ENCODE results near the gene ADAM11.
A peak's percentile ranks its signal among the peaks of the same experiment; 100 is the strongest.

ADAM11 gene

DNA sequence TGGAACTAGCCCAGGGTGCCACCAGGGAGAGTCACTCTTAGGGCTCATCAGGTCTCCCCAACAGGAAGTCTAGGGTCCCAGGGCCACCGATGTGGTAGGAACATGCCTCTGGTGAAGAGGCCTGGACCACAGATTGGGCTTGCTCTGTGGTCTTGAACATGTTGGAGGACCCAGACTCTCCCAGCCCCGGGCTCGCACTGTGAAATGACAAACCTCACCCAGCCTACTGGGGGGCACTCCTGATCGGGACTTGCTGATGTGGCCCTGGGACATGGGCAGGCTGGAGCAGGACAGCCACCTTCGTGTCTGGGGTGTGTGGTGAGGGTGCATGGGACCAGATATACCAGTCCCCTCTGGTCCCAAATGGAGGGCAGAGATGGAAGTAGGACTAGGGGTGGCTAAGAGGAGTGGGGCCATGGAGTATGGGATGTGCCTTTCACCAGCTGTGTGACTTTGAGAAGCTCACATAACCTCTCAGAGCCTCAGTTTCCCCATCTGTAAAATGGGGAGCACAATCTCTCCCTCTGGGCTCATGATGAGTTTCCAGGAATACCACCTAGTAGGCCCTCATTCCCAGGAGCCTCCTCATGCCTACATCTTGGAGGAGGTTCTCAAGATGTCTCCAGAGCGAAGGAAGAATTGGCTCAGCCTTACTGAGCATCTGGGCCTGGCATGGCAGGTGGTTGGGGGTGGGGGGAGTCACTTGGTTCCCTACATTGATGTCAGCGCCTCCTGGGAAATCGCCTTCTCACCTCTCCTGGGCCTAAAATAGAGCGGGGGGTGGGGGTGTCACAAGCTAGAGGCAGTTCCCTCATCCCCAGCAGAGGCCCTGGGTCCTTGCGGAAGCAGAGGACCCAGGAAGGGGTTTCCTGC lies 1.5 kb upstream of the ADAM11 start:
- no peaks in the 10 kb centered on the region for H3K27me3 ChIP-seq (ENCODE audit: low read length)
- H3K4me2 ChIP-seq (ENCODE audit: low read depth, low read length, poor library complexity, severe bottlenecking) = no peak overlapping the region
- H2AFZ ChIP-seq (ENCODE audit: low read depth, low read length, severe bottlenecking) = no peak overlapping the region
- H3K4me3 ChIP-seq (ENCODE audit: insufficient read depth, low read length, poor library complexity, severe bottlenecking) = no peak overlapping the region
- H4K20me1 ChIP-seq (ENCODE audit: low read depth, low read length) = no peaks in the 10 kb centered on the region
- H3K9ac ChIP-seq (ENCODE audit: low read length) = no peak overlapping the region
- H3K9me3 ChIP-seq (ENCODE audit: insufficient read depth, low read length) = no peaks in the 10 kb centered on the region
- no peaks in the 10 kb centered on the region for H3F3A ChIP-seq (ENCODE audit: insufficient read depth)
- no peaks in the 10 kb centered on the region for H3K9me2 ChIP-seq (replicated peaks; ENCODE audit: insufficient read depth, low read length)
- no peak overlapping the region for H3K27ac ChIP-seq (ENCODE audit: low read depth, low read length)
- TF ChIP-seq, protein P1, sequence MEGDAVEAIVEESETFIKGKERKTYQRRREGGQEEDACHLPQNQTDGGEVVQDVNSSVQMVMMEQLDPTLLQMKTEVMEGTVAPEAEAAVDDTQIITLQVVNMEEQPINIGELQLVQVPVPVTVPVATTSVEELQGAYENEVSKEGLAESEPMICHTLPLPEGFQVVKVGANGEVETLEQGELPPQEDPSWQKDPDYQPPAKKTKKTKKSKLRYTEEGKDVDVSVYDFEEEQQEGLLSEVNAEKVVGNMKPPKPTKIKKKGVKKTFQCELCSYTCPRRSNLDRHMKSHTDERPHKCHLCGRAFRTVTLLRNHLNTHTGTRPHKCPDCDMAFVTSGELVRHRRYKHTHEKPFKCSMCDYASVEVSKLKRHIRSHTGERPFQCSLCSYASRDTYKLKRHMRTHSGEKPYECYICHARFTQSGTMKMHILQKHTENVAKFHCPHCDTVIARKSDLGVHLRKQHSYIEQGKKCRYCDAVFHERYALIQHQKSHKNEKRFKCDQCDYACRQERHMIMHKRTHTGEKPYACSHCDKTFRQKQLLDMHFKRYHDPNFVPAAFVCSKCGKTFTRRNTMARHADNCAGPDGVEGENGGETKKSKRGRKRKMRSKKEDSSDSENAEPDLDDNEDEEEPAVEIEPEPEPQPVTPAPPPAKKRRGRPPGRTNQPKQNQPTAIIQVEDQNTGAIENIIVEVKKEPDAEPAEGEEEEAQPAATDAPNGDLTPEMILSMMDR (IDR thresholded peaks at IDR 0.05; ENCODE audit: insufficient read depth, low read length, poor library complexity, severe bottlenecking) = no peak
- no peak for TF ChIP-seq EZH2phosphoT487 (conservative IDR thresholded peaks at IDR 0.05; ENCODE audit: low read length)
- H3K36me3 ChIP-seq (ENCODE audit: low read length) = no peaks in the 10 kb centered on the region
- H3K79me2 ChIP-seq (ENCODE audit: insufficient read depth, low read length) = no peaks in the 10 kb centered on the region

DNA sequence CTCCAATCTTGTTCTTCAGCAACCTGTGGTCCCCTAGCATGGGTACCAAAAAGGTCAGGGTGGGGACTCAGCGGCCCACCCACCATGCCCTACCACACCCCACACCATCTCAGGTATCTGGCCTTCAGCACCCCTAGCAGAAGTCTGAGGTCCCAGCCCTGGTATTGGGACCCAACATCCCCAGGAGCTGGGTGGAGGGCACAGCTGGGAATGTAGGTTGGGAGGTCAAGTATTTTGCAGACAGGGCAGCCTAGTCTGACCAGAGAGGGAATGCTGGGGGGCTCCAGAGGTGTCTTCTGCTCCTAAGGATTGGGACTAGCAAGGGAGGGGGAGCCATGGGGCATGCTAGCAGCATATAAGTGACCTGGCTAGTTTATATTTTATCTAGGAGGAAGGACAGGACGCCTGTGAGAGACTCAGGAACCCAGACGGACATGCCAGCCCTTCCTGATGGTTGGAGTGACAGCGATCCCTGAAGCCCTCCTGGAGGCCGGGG lies 822 bp upstream of the ADAM11 start:
- no peak overlapping the region for H3K27ac ChIP-seq (ENCODE audit: low read depth, low read length)
- TF ChIP-seq, protein P1 (IDR thresholded peaks at IDR 0.05; ENCODE audit: insufficient read depth, low read length, poor library complexity, severe bottlenecking) = no peak
- TF ChIP-seq EZH2phosphoT487 (conservative IDR thresholded peaks at IDR 0.05; ENCODE audit: low read length) = no peak
- H3K9me3 ChIP-seq (ENCODE audit: insufficient read depth, low read length) = no peaks in the 10 kb centered on the region
- no peak overlapping the region for H2AFZ ChIP-seq (ENCODE audit: low read depth, low read length, severe bottlenecking)
- no peaks in the 10 kb centered on the region for H3K79me2 ChIP-seq (ENCODE audit: insufficient read depth, low read length)
- H3K4me2 ChIP-seq (ENCODE audit: low read depth, low read length, poor library complexity, severe bottlenecking) = no peak overlapping the region
- no peak overlapping the region for H3K4me3 ChIP-seq (ENCODE audit: insufficient read depth, low read length, poor library complexity, severe bottlenecking)
- H3K27me3 ChIP-seq (ENCODE audit: low read length) = no peaks in the 10 kb centered on the region
- no peaks in the 10 kb centered on the region for H3K9me2 ChIP-seq (replicated peaks; ENCODE audit: insufficient read depth, low read length)
- no peak overlapping the region for H3K9ac ChIP-seq (ENCODE audit: low read length)
- no peaks in the 10 kb centered on the region for H3F3A ChIP-seq (ENCODE audit: insufficient read depth)
- H3K36me3 ChIP-seq (ENCODE audit: low read length) = no peaks in the 10 kb centered on the region
- no peaks in the 10 kb centered on the region for H4K20me1 ChIP-seq (ENCODE audit: low read depth, low read length)

DNA sequence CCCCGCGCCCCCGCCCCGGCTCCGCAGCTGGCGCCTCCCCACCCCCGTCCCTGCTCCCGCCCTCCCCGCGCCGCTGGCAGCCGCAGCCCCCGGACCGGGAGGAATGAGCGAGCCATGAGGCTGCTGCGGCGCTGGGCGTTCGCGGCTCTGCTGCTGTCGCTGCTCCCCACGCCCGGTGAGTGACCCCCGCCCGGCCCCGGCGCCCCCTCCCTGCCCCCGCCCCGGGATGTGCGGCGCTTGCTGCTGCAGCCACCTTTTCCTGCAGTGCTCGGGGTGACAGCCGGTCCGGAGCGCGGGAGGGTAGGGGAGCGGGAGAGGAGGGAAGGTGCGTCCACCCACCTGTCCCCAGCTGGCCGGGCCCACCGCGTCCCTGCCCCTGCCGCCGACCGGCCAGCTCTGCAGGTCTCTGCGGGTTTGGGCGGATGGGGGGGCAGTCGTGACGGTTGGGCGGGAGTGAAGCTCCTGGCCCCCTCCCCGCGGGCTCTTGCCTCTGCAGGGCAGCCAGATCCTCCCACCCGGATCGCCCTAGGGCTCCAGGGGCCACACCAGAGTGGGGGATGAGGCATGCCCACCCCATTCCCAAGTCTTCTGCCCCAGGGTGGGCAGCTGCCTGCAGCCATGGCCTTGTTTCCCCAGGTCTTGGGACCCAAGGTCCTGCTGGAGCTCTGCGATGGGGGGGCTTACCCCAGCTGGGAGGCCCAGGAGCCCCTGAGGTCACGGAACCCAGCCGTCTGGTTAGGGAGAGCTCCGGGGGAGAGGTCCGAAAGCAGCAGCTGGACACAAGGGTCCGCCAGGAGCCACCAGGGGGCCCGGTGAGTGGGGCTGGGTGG lies 513 bp downstream of the ADAM11 start:
- Histone ChIP-seq H3K4me2 (ENCODE audit: low read depth, low read length, poor library complexity, severe bottlenecking) (peak overlapping the region; percentile 40), H3K27me3 (ENCODE audit: low read length) (no peaks in the 10 kb centered on the region), H2AFZ (ENCODE audit: low read depth, low read length, severe bottlenecking) (no peak overlapping the region), H4K20me1 (ENCODE audit: low read depth, low read length) (no peaks in the 10 kb centered on the region), H3K27ac (ENCODE audit: low read depth, low read length) (no peak overlapping the region), H3K9ac (ENCODE audit: low read length) (peak overlapping the region; percentile 20; the same call in 1 of the 2 replicates), H3K4me3 (ENCODE audit: insufficient read depth, low read length, poor library complexity, severe bottlenecking) (no peak overlapping the region), H3K9me2 (replicated peaks; ENCODE audit: insufficient read depth, low read length) (no peaks in the 10 kb centered on the region), H3K79me2 (ENCODE audit: insufficient read depth, low read length) (no peaks in the 10 kb centered on the region), H3K9me3 (ENCODE audit: insufficient read depth, low read length) (no peaks in the 10 kb centered on the region), H3F3A (ENCODE audit: insufficient read depth) (no peaks in the 10 kb centered on the region), H3K36me3 (ENCODE audit: low read length) (no peaks in the 10 kb centered on the region)
- TF ChIP-seq EZH2phosphoT487 (conservative IDR thresholded peaks at IDR 0.05; ENCODE audit: low read length) = no peak
- TF ChIP-seq, protein P1 (IDR thresholded peaks at IDR 0.05; ENCODE audit: insufficient read depth, low read length, poor library complexity, severe bottlenecking) = no peak
